Hematopoietic multipotent progenitor cell (in vitro differentiated cells): Measurements from ENCODE around the gene USP40. TPM values are rescaled to one million over a fixed set of nuclear protein-coding genes. Genes with fewer than 3 reads are reported as not detected.

Experiments
- DNase-seq, 3 donors: peaks; one replicate each; pipeline ENCODE4 v3.0.0-alpha.2; 2011 to 2015; ENCODE audit warnings: low read depth in 2 of 3, low spot score in 2 of 3
- total RNA-seq: library from RNA; depleted of rRNA; stranded (reverse); fragments of >200 nt; gene quantifications from one replicate; pipeline ENCODE4 v1.2.3, GENCODE V29; 2012

Gene USP40
- total RNA-seq, 1 donor: 13.2 TPM

GRCh38 chr2:233461481-233461891 lies 105.1 kb downstream of the USP40 start:
- DNase-seq: no peak

GRCh38 chr2:233460726-233461441 lies 105.7 kb downstream of the USP40 start:
- no peak for DNase-seq

GRCh38 chr2:233459426-233459825 lies 107.2 kb downstream of the USP40 start:
- DNase-seq: no peak

- no peak for DNase-seq
Measured at GRCh38 chr2:233458826-233459225, 107.8 kb downstream of the USP40 start.

GRCh38 chr2:233458031-233458610 lies 108.5 kb downstream of the USP40 start:
- DNase-seq: no peak

- DNase-seq: no peak
Measured at GRCh38 chr2:233457356-233457755, 109.2 kb downstream of the USP40 start.

- no peak for DNase-seq
Measured at GRCh38 chr2:233456934-233457333, 109.6 kb downstream of the USP40 start.

GRCh38 chr2:233456111-233456510 lies 110.5 kb downstream of the USP40 start:
- DNase-seq: no peak

DNA sequence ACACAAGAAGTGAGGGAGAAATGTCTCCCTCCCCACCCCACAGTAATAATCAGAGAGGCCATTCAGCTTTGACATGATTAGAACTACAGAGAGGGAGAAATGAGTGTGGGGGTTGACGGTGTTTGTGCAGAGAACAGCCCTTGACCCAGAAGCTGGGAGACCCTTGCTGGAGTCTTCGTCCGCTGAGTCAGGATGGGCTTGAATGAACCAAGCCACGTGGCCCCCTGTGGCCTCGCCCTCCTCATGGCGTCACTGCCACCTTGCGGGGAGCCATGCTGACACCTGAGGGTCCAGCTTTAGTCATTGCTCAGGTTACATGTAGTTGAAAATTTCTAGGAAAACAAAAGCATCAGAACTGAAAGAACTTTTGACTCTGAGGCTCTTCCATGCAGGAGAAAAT lies 111.1 kb downstream of the USP40 start:
- DNase-seq: no peak

- DNase-seq: no peak
Measured at GRCh38 chr2:233455006-233455405, 111.6 kb downstream of the USP40 start.

DNA sequence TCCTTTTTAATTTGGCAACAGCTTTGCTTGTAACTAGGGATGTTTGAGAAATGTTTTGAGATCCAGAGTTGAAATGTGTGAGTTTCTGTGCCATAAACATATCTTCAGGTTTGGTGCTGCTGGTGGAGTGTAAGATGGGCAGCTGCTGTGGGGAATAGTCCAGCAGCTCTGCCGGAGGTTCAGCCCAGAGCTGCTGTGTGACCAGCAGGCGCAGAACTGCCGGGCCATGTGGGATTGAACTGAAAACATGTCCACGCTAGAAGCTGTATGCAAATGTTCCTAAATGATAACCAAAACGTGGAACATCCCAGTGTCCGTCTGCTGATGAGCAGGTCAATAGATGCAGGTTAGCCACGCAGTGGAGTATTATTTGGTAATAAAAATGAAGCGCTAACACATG lies 112.7 kb downstream of the USP40 start:
- no peak for DNase-seq

GRCh38 chr2:233453111-233453915 lies 113.3 kb downstream of the USP40 start:
- DNase-seq: no peak

GRCh38 chr2:233451950-233452349 lies 114.6 kb downstream of the USP40 start:
- DNase-seq: no peak

DNA sequence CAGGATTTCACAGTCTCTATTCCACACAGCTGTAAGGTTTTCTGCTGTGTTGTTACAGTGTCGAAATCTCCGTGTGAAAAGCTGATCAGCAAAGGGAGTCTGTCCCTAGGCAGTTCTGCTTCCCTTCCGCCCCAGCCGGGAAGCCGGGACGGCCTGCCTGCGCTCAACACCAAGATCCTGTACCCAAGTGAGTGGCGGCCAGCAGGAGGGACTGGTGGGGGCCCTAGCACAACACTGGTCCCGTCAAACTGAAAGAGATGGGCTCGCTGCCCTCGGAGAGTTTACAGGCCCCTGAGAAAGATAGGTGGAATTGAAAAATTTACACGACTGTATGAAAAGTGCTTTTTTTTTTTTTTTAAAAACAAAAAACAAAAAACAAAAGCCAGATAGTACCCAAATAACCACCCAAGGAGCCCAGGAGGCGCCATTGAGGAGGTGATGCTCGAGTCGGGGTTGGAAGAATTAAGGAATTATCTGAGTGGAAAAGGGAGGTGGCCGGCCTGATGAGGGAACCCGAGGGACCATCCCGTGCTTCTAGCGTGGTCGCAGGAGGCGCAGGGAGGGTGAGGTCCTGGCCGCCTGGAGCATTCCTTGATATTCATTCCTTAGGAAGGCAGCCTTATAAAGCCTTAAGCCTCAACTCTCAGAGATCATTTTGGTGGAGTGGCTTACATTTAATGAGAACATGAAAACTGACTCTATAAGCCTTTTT lies 115.6 kb downstream of the USP40 start:
- no peak for DNase-seq

GRCh38 chr2:233449921-233450863 lies 116.4 kb downstream of the USP40 start:
- DNase-seq: no peak

- DNase-seq: peak in 1 of 3 donors; percentile 10
Measured at GRCh38 chr2:233449081-233449901, 117.3 kb downstream of the USP40 start.

DNA sequence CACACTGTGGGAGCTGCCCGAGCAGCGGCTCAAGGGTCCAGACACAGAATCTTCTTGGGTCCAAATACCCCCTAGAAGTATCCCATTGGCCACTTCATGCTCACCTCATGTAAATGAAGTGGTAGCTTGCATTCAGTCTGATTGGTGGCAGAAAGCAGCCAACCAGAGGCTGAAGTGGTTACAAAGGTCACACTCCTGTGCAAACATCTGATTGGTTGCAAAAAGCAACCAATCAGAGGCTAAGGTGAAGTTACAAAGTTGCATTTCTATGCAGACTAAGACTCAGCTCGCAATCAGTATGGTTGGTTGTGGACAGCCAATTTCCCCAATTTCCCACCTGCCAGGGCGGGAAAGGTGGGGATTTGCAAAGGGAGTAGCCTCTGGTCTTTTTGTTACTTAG lies 118.0 kb downstream of the USP40 start:
- no peak for DNase-seq

DNA sequence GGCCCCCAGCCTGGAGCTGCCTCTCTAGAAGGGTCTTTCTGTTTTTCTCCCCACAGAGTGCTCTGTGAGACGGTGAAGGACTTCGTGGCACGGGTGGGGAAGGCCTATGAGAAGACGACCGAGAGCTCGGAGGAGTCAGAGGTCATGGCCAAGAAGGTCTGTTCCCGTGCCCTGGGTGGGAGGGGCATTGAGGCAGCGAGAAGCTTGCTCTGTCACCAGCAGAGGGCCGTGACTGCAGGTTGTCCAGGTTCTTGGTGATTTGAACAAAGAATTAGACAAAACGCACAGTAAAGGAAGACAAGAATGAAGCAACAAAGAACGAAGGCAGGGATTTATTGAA lies 118.4 kb downstream of the USP40 start:
- DNase-seq: peak in 2 of 3 donors; percentile 7 to 15

DNA sequence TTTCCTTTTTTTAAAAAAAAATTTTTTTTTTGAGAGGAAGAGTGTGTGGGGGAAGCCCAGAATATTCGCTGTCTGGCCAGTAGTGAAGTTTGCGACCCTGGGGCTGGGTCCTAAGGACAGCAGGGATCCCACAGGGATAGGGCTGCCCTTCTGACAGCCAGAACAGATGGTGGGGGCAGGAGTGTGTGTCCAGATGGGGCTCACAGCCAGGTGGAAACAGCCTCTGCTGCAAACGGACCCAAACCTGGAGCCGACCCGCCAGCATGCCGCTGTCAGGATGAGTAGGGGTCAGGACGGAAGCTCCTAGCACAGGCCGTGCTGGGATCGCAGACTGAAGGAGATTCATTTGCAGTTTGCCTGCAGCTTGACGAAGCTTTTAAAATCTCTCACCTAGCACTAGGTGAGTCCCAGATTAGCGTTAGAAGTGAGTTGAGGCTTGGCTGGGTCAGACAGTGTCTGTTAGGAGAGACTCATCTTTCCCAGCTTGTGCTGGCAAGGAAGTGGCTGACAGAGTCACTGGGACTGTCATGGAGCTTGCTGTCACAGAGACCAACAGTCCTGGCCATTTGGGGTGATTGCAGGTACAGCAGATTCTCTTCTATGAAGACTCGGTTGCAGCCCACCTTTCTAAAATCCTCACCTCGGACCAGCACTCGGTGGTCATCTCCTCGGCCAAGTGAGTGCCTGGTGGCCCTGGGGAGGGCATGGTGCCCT lies 118.9 kb downstream of the USP40 start:
- no peak for DNase-seq
